Ishikawa (cell line): ENCODE data around the gene ATP6V0B.

Source experiments
- CEBPB ChIP-seq: IDR thresholded peaks from 2 replicates; pipeline ENCODE4 v1.6.1; 2012
- CREB1 ChIP-seq: IDR thresholded peaks from 2 replicates; pipeline ENCODE4 v1.6.1; 2012; ENCODE audit warnings: low read depth
- EGR1 ChIP-seq: IDR thresholded peaks from 2 replicates; pipeline ENCODE4 v1.6.1; 2012
- EP300 ChIP-seq: IDR thresholded peaks from 2 replicates; pipeline ENCODE4 v1.6.1; 2012; ENCODE audit warnings: borderline replicate concordance
- FOXM1 ChIP-seq: IDR thresholded peaks from 2 replicates; pipeline ENCODE4 v1.6.1; 2012; ENCODE audit warnings: low read depth, borderline replicate concordance
- NFIC ChIP-seq: IDR thresholded peaks from 2 replicates; pipeline ENCODE4 v1.6.1; 2012
- RAD21 ChIP-seq: IDR thresholded peaks from 2 replicates; pipeline ENCODE4 v1.6.1; 2012; ENCODE audit warnings: low read depth
- TAF1 ChIP-seq: IDR thresholded peaks from 2 replicates; pipeline ENCODE4 v1.6.1; 2012; ENCODE audit warnings: low read depth, mild to moderate bottlenecking
- TCF12 ChIP-seq: IDR thresholded peaks from 2 replicates; pipeline ENCODE4 v1.6.1; 2012; ENCODE audit warnings: low read depth
- TEAD4 ChIP-seq: IDR thresholded peaks from 2 replicates; pipeline ENCODE4 v1.6.1; 2012
- YY1 ChIP-seq: IDR thresholded peaks from 2 replicates; pipeline ENCODE4 v1.6.1; 2012; ENCODE audit warnings: low read depth
- ZBTB7A ChIP-seq: IDR thresholded peaks from 2 replicates; pipeline ENCODE4 v1.6.1; 2012; ENCODE audit warnings: low read depth
- TF ChIP-seq, protein P1 (sequence below): IDR thresholded peaks from 2 replicates; pipeline ENCODE4 v1.6.1; 2012
- TF ChIP-seq, protein P2 (sequence below): IDR thresholded peaks from 2 replicates; pipeline ENCODE4 v1.6.1; 2012
- TF ChIP-seq, protein P3 (sequence below): IDR thresholded peaks from 2 replicates; pipeline ENCODE4 v1.6.1; 2012; ENCODE audit warnings: low read depth, mild to moderate bottlenecking

ATP6V0B gene

DNA sequence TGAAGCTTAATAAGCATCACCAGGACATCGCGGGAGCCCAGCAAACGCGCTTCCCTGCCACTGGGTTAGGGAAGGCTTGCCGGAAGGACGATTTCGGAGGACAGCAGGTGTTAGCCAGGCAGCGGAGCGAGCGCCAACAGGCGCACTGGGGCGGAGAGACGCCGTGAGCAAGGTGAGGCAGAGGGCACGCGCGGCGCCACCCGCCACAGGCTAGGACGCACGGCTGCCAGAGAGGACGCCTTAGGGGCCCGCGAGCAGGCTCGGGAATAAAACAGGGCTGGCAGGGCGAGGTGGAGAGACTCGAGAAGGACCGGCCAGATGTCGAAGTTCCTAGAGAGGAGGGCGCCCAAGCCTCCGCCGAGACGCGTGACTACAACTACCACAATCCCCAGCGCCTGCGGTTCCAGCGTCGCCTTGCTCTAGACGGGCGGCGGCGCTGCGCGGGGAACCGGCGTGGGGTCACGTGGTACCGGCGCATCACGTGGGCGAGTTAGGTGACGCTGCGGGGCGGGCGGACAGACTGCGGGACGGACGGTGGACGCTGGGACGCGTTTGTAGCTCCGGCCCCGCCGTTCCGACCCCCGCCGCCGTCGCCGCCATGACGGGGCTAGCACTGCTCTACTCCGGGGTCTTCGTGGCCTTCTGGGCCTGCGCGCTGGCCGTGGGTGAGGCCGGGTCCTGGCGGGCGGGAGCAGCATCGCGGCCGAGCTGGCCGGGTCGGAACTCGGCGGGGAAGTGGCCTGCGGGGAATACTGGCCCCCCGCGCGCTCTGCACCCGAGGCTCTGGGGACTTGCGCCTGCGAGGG lies at the start of gene ATP6V0B:
ATP6V0B (plus strand) TSS at position 518 of the 806 bp plus-strand sequence; CDS start at position 599, 81 bp downstream.
- TF ChIP-seq YY1 (peak; percentile 69; the same call in 1 of the 2 replicates), TAF1 (peak; percentile 63), EP300 (no peak), FOXM1 (no peak), EGR1 (0 out of 2 replicates have a peak, but pooled peaks have one; percentile 4), TCF12 (peak; percentile 56; the same call in 1 of the 2 replicates), CREB1 (peak; percentile 60; the same call in 1 of the 2 replicates), TEAD4 (0 out of 2 replicates have a peak, but pooled peaks have one; percentile 3), ZBTB7A (peak; percentile 50; the same call in 1 of the 2 replicates), RAD21 (no peak)
- TF ChIP-seq, protein P1, sequence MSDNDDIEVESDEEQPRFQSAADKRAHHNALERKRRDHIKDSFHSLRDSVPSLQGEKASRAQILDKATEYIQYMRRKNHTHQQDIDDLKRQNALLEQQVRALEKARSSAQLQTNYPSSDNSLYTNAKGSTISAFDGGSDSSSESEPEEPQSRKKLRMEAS = peak; percentile 63; the same call in 1 of the 2 replicates
- TF ChIP-seq, protein P2, sequence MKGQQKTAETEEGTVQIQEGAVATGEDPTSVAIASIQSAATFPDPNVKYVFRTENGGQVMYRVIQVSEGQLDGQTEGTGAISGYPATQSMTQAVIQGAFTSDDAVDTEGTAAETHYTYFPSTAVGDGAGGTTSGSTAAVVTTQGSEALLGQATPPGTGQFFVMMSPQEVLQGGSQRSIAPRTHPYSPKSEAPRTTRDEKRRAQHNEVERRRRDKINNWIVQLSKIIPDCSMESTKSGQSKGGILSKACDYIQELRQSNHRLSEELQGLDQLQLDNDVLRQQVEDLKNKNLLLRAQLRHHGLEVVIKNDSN = peak; percentile 100

DNA sequence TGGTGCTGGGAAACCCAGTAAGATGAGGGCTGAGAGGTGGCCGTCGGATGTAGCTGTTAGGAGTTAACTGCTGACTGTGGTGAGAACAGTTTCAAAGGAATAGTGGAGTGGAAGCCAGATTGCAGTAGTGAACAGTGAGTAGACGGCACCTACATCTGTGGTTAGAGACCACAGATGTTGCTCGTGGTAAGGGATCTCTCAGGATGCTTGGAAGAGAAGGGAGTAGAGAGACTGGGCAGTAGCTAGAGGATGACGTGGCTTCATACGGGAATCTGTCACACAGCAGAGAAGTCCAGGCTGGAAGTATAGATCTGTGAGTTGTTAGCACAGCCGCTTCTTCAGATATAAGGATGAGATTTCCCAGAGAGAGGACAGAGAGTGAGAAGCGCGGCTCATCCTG lies 48.9 kb upstream of the ATP6V0B start:
- TF ChIP-seq TCF12 (no peak), NFIC (no peak), CEBPB (no peak), TEAD4 (no peak), EP300 (no peak), ZBTB7A (no peak), RAD21 (no peak), CREB1 (no peak), EGR1 (no peak), FOXM1 (no peak), YY1 (no peak), TAF1 (no peak)
- TF ChIP-seq, protein P1 = no peak
- TF ChIP-seq, protein P3, sequence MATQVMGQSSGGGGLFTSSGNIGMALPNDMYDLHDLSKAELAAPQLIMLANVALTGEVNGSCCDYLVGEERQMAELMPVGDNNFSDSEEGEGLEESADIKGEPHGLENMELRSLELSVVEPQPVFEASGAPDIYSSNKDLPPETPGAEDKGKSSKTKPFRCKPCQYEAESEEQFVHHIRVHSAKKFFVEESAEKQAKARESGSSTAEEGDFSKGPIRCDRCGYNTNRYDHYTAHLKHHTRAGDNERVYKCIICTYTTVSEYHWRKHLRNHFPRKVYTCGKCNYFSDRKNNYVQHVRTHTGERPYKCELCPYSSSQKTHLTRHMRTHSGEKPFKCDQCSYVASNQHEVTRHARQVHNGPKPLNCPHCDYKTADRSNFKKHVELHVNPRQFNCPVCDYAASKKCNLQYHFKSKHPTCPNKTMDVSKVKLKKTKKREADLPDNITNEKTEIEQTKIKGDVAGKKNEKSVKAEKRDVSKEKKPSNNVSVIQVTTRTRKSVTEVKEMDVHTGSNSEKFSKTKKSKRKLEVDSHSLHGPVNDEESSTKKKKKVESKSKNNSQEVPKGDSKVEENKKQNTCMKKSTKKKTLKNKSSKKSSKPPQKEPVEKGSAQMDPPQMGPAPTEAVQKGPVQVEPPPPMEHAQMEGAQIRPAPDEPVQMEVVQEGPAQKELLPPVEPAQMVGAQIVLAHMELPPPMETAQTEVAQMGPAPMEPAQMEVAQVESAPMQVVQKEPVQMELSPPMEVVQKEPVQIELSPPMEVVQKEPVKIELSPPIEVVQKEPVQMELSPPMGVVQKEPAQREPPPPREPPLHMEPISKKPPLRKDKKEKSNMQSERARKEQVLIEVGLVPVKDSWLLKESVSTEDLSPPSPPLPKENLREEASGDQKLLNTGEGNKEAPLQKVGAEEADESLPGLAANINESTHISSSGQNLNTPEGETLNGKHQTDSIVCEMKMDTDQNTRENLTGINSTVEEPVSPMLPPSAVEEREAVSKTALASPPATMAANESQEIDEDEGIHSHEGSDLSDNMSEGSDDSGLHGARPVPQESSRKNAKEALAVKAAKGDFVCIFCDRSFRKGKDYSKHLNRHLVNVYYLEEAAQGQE = no peak
- TF ChIP-seq, protein P2 = no peak

DNA sequence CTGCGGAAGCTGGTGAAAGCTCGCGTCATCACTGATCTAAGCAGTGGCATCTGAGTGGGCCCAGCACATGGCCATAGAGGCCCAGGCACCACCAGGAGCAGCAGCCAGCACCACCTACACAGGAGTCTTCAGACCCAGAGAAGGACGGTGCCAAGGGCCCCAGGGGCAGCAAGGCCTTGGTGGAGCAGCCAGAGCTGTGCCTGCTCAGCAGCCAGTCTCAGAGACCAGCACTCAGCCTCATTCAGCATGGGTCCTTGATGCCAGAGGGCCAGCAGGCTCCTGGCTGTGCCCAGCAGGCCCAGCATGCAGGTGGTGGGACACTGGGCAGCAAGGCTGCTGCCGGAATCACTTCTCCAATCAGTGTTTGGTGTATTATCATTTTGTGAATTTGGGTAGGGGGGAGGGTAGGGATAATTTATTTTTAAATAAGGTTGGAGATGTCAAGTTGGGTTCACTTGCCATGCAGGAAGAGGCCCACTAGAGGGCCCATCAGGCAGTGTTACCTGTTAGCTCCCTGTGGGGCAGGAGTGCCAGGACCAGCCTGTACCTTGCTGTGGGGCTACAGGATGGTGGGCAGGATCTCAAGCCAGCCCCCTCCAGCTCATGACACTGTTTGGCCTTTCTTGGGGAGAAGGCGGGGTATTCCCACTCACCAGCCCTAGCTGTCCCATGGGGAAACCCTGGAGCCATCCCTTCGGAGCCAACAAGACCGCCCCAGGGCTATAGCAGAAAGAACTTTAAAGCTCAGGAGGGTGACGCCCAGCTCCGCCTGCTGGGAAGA lies 44.4 kb upstream of the ATP6V0B start:
- TF ChIP-seq RAD21 (peak; percentile 42; the same call in 1 of the 2 replicates), CREB1 (no peak)

DNA sequence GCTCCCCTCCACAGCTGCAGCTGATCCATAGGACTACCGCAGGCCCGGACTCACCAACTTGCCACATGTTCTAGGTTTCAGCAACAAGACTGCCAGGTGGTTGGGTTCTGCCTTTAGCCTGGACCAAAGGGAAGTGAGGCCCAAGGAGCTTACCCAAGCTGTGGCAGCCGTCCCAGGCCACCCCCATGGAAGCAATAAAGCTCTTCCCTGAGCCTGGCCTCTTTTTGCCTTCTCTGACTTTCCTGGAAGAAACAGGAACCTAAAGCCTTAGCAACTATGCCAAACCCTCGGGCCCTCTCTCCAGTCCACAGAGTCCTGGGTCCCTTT lies 43.8 kb upstream of the ATP6V0B start:
- TF ChIP-seq RAD21 = no peak
- TF ChIP-seq, protein P3 = no peak
- TF ChIP-seq NFIC = no peak
- TF ChIP-seq TAF1 = no peak
- TF ChIP-seq, protein P2 = no peak
- no peak for TF ChIP-seq TEAD4
- no peak for TF ChIP-seq ZBTB7A
- no peak for TF ChIP-seq EGR1
- TF ChIP-seq FOXM1 = no peak
- TF ChIP-seq EP300 = no peak
- TF ChIP-seq TCF12 = no peak
- no peak for TF ChIP-seq CREB1
- TF ChIP-seq CEBPB = no peak
- no peak for TF ChIP-seq YY1
- TF ChIP-seq, protein P1 = no peak
